OCI-LY7 (cell line): ENCODE measurements around the gene TAP1. TPM values are rescaled to one million over a fixed set of nuclear protein-coding genes. Genes with fewer than 3 reads are reported as not detected.

ENCODE experiments used
- BruUV-seq: library from RNA; stranded (reverse); fragments of 400-500 nt; replicated peaks from 2 replicates; lab custom pipeline; 2021; lab: Mats Ljungman, UMichigan
- CTCF ChIA-PET: fragments of 300-600 bp; sonication (Branson Sonifier 250); formaldehyde crosslinking; loops from one replicate; lab custom pipeline; 2022; ENCODE audit warnings: antibody characterized with exemption; ENCODE audit not compliant: unreplicated experiment; lab: Charles Lee
- POLR2A ChIA-PET: fragments of 300-600 bp; sonication (Branson Sonifier 250); formaldehyde crosslinking; loops from one replicate; lab custom pipeline; 2022; ENCODE audit warnings: antibody characterized with exemption; lab: Charles Lee
- DNase-seq: peaks from one replicate; pipeline ENCODE4 v3.0.0-alpha.2; 2015; ENCODE audit warnings: low spot score
- H2AFZ ChIP-seq: fragments of 200-600 bp; sonication (generic), shearing (Covaris generic); 2 replicates; pipeline ENCODE4 v1.6.1; 2014; ENCODE audit warnings: mild to moderate bottlenecking, antibody characterized with exemption, low read length, moderate library complexity
- H3K27ac ChIP-seq: fragments of 200-600 bp; sonication (generic); 2 replicates; pipeline ENCODE4 v1.5.1; 2014; ENCODE audit warnings: mixed run types, low read depth, mild to moderate bottlenecking, moderate library complexity, low read length, inconsistent platforms; ENCODE audit not compliant: poor library complexity, severe bottlenecking
- H3K36me3 ChIP-seq: fragments of 200-600 bp; sonication (generic); 2 replicates; pipeline ENCODE4 v1.6.1; 2014; ENCODE audit warnings: mild to moderate bottlenecking, antibody characterized with exemption, low read length, moderate library complexity, mixed read lengths; ENCODE audit not compliant: insufficient read depth
- H3K4me1 ChIP-seq: fragments of 200-600 bp; sonication (generic); 2 replicates; pipeline ENCODE4 v1.5.1; 2014; ENCODE audit warnings: mild to moderate bottlenecking, low read length; ENCODE audit not compliant: insufficient read depth, poor library complexity, severe bottlenecking
- H3K4me2 ChIP-seq: fragments of 200-600 bp; sonication (generic); 2 replicates; pipeline ENCODE4 v1.6.1; 2014; ENCODE audit warnings: mild to moderate bottlenecking, low read length
- H3K4me3 ChIP-seq: fragments of 200-600 bp; sonication (generic); 2 replicates; pipeline ENCODE4 v1.5.1; 2014; ENCODE audit warnings: mild to moderate bottlenecking, low read depth, low read length; ENCODE audit not compliant: poor library complexity, severe bottlenecking
- H3K79me2 ChIP-seq: fragments of 200-600 bp; sonication (generic); 2 replicates; pipeline ENCODE4 v1.6.1; 2016; ENCODE audit warnings: low read depth, mild to moderate bottlenecking, low read length, moderate library complexity, mixed read lengths; ENCODE audit not compliant: insufficient read depth
- H3K9me2 ChIP-seq: fragments of 200-600 bp; sonication (generic); 2 replicates; pipeline ENCODE4 v1.6.1; 2016; ENCODE audit warnings: mild to moderate bottlenecking, low read length, mixed read lengths; ENCODE audit not compliant: insufficient read depth
- H3K9me3 ChIP-seq: fragments of 200-600 bp; sonication (generic); 2 replicates; pipeline ENCODE4 v1.6.1; 2014; ENCODE audit warnings: mild to moderate bottlenecking, mixed run types, low read length, mixed read lengths
- H4K20me1 ChIP-seq: fragments of 200-600 bp; sonication (generic); 2 replicates; pipeline ENCODE4 v1.6.1; 2014; ENCODE audit warnings: mild to moderate bottlenecking, antibody characterized with exemption, low read length, moderate library complexity, mixed read lengths; ENCODE audit not compliant: insufficient read depth
- EZH2phosphoT487 ChIP-seq: fragments of 200-600 bp; sonication (generic); IDR thresholded peaks from 2 replicates; pipeline ENCODE4 v1.6.1; 2018; ENCODE audit warnings: low read depth, borderline replicate concordance, mild to moderate bottlenecking, mixed run types, antibody characterized with exemption, low read length, moderate library complexity, mixed read lengths
- intact Hi-C: fragments of 100-400 bp; cut with micrococcal nuclease; formaldehyde crosslinking; loops from one replicate; pipeline ENCODE4 v1.10.0; 2022; ENCODE audit not compliant: unreplicated experiment
- total RNA-seq, 2 experiments: library from RNA; depleted of rRNA in 1 of 2; stranded (reverse); fragments of >200 nt in 1 of 2; shearing (Covaris generic) in 1 of 2; gene quantifications; 2 replicates each; pipeline ENCODE4 v1.2.3, GENCODE V29; 2014 to 2022
- TF ChIP-seq, protein P1 (sequence below): fragments of 200-600 bp; sonication (generic); conservative IDR thresholded peaks from 2 replicates; pipeline ENCODE4 v1.5.1; 2014; ENCODE audit warnings: mild to moderate bottlenecking, antibody characterized with exemption, low read length, moderate library complexity, mixed read lengths

TAP1 gene
- total RNA-seq, 2 experiments from 2014 or later = 66.3 to 85.9 TPM

DNA sequence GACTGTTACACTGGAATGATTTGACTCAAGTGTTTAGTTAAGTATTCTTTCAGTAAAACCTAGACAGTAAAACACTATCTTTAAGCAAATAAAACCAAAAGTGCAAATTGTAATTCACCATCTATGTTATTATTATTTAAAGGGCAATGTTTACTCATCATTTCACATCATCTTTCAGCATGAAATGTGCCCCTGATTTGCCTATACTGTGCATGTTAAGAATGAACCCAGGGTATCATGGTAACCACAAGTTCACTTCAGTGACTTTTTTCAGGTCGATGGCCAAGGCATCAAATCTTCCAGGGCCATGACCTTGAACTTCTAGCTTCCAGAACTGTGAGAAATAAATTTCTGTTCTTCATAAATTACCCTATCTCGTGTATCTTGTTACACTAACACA is 34.6 kb downstream of the TAP1 start:
- no TSS peak for BruUV-seq
- peak overlapping the region; percentile 20; the same call in 1 of the 2 replicates for H3K4me2 ChIP-seq

DNA sequence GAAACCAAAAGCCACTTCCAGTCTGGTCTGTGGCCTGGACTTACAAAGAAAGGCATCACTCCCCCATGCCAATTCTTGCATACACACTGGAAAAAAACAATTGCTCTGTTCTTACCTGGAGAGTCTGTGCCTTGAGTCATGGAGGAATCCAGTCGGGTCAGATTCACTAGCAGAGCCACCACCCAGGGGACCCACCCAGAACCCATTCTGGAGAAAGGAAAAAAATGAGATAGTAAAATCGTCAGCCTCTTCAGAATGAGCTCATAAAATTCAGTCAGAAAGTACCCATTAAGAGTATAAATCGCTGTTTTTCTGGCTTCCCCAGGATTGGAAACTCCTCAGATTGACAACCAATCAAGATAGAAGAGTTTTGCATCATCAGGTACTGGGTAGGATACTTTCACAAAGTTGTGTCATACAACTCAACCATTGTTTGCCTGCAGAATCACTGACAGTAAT is 36.7 kb downstream of the TAP1 start, which contains the start of gene HLA-DOB:
TSS of gene HLA-DOB (minus strand) at position 257 of the 459 bp plus-strand sequence. CDS start at position 206, 51 bp downstream.
- CTCF ChIA-PET = interaction anchor here (1.0 kb wide), 1 partner anchor 11 kb away, joined by 3 read pairs; no protein-coding TSS in a partner anchor
- intact Hi-C loops = loop anchor here (2.0 kb wide), 1 partner anchor 28 kb away; the partner anchor contains the start of gene PSMB8
- peak within 1 kb of the TSS; percentile 79; the same call in 1 of the 2 replicates for H2AFZ ChIP-seq
- H3K9me2 ChIP-seq = no peaks in the 10 kb centered on the region
- H4K20me1 ChIP-seq = no peaks in the 10 kb centered on the region
- peaks cover 92% of the 10 kb centered on the region for H3K4me1 ChIP-seq
- no peaks in the 10 kb centered on the region for H3K9me3 ChIP-seq
- DNase-seq = peak; percentile 86
- H3K27ac ChIP-seq = peak within 1 kb of the TSS; percentile 97
- POLR2A ChIA-PET = interaction anchor here (1.0 kb wide), 3 partner anchors 19 to 156 kb away, joined by 3 to 6 read pairs (median 3); partner anchors contain the start of gene TAP2
- H3K36me3 ChIP-seq = peaks cover 30% of the 10 kb centered on the region
- no TSS peak for BruUV-seq
- H3K79me2 ChIP-seq = peaks cover 13% of the 10 kb centered on the region; the same call in 1 of the 2 replicates
- H3K4me2 ChIP-seq = peak within 1 kb of the TSS; percentile 87
- no peak for TF ChIP-seq EZH2phosphoT487
- TF ChIP-seq, protein P1, sequence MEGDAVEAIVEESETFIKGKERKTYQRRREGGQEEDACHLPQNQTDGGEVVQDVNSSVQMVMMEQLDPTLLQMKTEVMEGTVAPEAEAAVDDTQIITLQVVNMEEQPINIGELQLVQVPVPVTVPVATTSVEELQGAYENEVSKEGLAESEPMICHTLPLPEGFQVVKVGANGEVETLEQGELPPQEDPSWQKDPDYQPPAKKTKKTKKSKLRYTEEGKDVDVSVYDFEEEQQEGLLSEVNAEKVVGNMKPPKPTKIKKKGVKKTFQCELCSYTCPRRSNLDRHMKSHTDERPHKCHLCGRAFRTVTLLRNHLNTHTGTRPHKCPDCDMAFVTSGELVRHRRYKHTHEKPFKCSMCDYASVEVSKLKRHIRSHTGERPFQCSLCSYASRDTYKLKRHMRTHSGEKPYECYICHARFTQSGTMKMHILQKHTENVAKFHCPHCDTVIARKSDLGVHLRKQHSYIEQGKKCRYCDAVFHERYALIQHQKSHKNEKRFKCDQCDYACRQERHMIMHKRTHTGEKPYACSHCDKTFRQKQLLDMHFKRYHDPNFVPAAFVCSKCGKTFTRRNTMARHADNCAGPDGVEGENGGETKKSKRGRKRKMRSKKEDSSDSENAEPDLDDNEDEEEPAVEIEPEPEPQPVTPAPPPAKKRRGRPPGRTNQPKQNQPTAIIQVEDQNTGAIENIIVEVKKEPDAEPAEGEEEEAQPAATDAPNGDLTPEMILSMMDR = no peak
- peak within 1 kb of the TSS; percentile 69 for H3K4me3 ChIP-seq

More for the DNA sequence above, 34.6 kb downstream of the TAP1 start:
- Histone ChIP-seq H2AFZ (0 out of 2 replicates have a peak overlapping the region, but pooled peaks have one; percentile 8), H3K4me3 (no peak overlapping the region), H3K9me3 (no peaks in the 10 kb centered on the region), H3K27ac (no peak overlapping the region), H3K36me3 (peaks cover 11% of the 10 kb centered on the region), H3K9me2 (no peaks in the 10 kb centered on the region), H3K79me2 (peaks cover 11% of the 10 kb centered on the region; the same call in 1 of the 2 replicates), H3K4me1 (peaks cover 80% of the 10 kb centered on the region), H4K20me1 (no peaks in the 10 kb centered on the region)
- intact Hi-C loops = no loop called here
- ChIA-PET POLR2A (no interaction called here), CTCF (no interaction called here)
- DNase-seq = no peak
- TF ChIP-seq, protein P1 = no peak
- TF ChIP-seq EZH2phosphoT487 = no peak

DNA sequence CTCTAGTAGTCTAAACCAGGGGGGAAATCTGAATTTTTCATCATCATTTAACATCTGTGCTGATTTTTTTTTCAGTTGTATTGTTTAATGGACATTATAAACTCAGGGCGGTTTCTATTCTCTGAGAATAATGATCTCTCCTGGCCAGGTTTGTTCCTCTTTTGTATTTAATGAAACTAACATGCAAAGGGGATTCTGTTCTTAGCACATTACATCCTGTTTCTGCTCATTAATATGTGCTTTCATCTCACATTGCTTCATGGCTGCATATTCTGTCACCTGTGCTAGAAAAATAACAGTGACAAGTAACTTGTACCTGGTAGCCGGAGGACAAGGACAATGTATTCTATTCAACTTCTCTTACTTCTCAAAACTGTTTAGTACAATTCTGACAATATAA is 37.5 kb downstream of the TAP1 start:
- POLR2A ChIA-PET = interaction anchor here (1.2 kb wide), 1 partner anchor 18 kb away, joined by 4 read pairs; no protein-coding TSS in a partner anchor

More for the DNA sequence above, 37.5 kb downstream of the TAP1 start:
- intact Hi-C loops = loop anchor here (2.0 kb wide), 1 partner anchor 29 kb away; the partner anchor contains the start of gene PSMB8
- TF ChIP-seq EZH2phosphoT487 = no peak
- TF ChIP-seq, protein P1 = no peak
- Histone ChIP-seq H3K4me1 (peaks cover 85% of the 10 kb centered on the region), H3K27ac (peak overlapping the region; percentile 97), H3K4me3 (peak overlapping the region; percentile 69), H4K20me1 (no peaks in the 10 kb centered on the region), H3K9me3 (no peaks in the 10 kb centered on the region), H3K79me2 (peaks cover 13% of the 10 kb centered on the region; the same call in 1 of the 2 replicates), H3K9me2 (no peaks in the 10 kb centered on the region), H3K4me2 (peak overlapping the region; percentile 87), H2AFZ (peak overlapping the region; percentile 79; the same call in 1 of the 2 replicates), H3K36me3 (peaks cover 30% of the 10 kb centered on the region)
- DNase-seq = peak; percentile 96
- CTCF ChIA-PET = no interaction called here
- no TSS peak for BruUV-seq
